Hematopoietic multipotent progenitor cell treated with erythropoietin and hydrocortisone succinate and interleukin-3 and kit ligand, for 4 days (in vitro differentiated cells): Measurements from ENCODE around the gene MAGT1.
A peak's percentile ranks its signal among the peaks of the same experiment; 100 is the strongest.
"Not testable (repeated sequence)": the region's sequence is repeated elsewhere in the genome, so short reads cannot be mapped to it uniquely, and the experiment has no call there.

Experiments
- DNase-seq: peaks from one replicate; pipeline ENCODE4 v3.0.0-alpha.2; 2015

The MAGT1 gene

DNA sequence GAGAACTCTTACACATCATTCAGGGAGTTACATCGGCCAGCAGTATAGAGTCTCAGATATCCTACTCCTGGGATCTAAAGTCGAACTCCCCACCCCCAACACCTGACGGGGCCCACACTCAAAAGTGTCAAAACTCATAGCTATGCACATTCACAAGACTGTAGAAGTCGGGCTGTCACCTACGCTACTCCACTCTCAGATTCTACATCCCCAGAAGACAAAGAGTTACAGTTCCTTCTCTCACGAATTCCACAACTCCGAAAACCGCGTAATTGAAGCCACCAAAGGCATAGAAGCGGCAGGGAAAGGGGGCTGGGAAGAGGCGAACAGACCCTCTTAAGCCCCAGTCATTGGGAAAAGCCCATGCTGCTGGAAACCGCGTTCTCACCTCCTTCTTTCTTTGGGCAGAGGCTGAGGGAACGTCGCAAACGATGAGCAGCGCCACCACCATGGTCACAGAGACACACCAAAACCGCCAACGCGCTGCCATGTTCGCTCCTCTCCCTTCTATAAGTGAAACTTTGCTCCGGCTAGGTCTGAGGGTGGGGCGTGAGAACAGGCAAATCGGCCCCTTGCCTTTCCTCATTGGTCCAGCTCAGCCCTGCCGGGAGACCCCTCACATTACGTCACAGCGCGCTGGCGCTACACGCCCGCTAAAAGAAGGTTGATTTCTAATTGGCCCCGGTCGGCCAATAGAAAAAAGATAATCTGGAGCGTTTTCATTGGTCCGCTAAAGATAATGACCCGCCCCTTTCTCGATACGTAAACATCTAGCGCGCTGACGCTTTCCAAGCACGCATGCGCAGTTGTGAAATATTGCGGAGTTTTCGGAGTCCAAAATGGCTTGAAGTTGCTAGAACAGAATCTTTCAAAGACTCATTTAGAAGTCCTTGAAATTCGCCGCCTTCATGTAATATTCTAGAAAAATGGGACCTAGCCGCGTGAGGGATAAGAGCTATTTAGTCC lies at the start of gene MAGT1:
Gene MAGT1 (minus strand): TSS at position 515 of the 966 bp plus-strand sequence. CDS start 25 bp downstream, at position 490.
- DNase-seq = peak; percentile 98

DNA sequence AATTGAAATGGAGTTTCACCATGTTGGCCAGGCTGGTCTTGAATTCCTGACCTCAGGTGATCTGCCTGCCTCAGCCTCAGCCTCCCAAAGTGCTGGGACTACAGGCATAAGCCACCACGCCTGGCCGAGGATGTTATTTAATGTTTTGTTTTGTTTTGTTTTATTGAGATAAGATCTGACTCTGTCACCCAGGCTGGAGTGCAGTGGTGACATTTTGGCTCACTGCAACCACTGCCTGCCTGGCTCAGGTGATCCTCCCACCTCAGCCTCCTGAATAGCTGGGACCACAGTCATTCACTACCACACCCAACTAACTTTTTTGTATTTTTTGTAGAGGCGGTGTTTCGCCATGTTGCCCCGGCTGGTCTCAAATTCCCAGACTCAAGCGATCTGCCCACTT lies 49.8 kb upstream of the MAGT1 start:
- not testable (repeated sequence) for DNase-seq

DNA sequence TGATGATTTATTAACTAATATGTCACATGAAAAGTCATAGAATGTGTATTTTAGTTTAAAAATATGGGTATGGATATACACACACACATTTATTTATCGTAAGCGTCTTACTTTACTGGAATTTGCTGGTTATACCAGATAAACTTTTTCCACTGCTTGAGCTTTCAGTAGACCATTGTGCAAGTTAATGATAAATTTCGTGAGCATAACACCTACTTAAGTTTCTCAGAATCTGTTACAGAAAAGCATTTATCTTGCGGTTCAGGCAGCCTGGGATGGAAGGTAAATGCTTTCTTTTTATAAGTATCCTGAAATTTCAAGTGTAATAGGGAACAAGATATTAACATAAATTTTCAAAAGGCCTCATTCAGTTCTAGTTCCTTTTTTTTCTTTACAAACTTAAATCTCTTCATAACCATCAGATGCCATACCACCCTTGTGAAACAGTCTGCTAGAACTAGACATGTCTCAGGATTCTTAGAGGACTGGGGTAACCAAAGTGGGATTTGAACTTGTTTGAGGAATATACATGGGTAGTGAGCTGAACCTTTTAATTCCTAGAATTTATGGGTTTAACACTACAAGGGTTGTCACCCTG lies 42.9 kb upstream of the MAGT1 start:
- peak; percentile 71 for DNase-seq

DNA sequence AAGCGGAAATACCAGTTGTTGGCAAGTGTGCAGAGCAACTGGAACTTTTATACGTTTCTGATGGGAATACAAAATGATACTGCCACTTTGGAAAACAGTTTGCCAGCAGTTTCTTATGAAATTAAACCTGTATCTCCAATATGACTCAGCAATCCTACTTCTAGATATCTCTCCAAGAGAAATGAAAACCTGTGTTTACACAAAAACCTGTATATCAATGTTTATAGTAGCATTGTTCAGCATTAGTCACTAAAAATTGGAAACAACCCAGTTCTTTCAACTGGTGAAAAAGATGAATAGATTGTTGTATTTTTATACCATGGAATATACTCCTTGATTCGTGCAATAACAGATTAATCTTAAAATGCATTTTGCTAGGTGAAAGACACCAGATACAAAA lies 42.1 kb upstream of the MAGT1 start:
- no peak for DNase-seq

DNA sequence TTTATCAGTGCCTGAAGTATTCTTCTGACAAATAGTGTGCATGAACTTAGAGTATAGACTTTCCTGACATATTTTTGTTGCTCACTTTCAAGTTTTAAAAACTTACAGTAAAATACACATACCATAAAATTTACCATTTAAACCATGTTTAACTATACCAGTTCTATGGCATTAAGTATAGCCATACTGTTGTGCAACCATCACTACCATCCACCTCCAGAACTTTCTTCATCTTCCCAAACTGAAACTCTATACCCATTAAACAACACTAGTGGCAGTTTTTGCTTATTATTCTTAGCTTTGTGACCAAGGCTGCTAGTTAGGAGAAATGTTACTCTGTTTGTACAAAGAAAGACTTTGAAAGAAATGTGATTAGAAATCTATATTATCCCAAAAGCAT lies 41.1 kb upstream of the MAGT1 start:
- no peak for DNase-seq

DNA sequence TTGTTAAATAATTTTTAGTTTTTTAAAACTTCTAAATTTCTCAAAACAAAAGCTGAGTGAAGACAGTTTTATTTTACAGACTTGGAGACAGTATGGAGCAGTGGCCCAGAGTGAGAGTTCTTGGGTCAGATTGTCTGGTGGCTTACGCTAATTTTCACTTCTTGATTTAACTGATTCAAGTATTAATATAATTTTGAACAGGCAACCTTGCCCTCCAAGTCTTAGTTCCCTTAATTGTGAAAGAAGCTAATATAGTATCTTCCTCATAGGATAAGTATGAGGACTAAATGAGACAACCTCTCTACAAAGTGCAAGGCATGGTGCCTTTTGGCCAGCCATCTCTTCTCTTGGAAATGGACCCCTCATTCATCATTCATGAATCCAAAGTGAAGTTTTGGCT lies 40.7 kb upstream of the MAGT1 start:
- no peak for DNase-seq

DNA sequence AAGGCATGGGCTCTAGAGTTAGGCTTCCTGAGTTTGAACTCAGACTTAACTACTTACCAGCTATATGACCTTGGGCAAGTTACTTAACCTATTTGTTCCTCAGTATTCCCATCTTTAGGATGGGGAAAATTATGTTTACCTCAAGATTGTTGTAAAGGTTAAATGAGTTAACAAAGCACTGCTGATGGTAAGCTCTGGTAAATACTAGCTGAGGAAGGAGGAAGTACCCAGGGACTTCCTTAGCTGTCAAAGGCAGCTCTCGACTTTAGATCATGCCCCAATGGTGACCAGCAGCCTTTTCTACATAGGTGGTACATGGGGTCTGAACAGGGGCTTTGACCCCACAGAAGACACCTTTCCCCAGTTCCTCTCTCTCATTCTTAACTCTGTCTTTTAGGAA lies 35.3 kb upstream of the MAGT1 start:
- peak; percentile 39 for DNase-seq

DNA sequence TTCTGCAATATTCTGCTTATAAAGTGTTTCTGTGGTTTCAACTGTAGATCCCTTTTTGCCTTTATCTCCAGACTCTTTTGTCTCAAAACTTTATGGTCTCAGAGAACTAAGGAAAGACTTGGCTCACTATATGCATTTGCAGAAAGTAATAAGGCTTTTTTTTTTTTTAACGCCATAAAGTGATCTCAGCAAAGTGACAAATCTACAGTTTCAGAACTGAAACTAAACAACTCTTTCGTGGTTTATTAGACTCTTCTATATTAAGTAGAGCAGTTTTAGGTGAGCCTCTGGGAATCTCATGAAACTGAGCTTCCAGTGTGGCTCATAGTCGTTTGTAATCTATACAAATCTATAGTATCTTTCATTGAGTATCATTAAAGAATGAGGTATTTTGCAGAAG lies 30.5 kb upstream of the MAGT1 start:
- DNase-seq = peak; percentile 35

DNA sequence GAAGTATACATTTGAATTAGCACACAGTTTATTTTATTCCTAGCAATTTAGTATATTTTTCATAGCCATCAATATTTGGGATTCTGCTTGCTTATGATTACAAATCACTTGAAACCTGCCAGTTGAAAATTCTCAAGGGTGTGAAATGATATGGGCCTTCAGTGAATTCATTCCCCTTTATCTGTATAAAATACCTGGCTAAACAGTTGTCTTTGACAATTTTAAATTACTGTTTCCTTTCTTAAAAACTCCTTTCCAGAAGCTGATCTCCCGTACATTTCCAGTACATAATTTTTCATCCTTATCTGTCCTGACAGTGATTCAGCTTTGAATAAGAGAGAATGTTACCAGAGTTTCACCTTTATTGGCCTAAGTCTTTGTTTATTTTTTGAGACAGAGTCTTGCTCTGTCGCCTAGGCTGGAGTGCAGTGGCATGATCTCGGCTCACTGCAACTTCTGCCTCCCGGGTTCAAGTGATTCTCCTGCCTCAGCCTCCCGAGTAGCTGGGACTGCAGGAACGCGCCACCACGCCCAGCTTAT lies 29.2 kb upstream of the MAGT1 start:
- DNase-seq = no peak

DNA sequence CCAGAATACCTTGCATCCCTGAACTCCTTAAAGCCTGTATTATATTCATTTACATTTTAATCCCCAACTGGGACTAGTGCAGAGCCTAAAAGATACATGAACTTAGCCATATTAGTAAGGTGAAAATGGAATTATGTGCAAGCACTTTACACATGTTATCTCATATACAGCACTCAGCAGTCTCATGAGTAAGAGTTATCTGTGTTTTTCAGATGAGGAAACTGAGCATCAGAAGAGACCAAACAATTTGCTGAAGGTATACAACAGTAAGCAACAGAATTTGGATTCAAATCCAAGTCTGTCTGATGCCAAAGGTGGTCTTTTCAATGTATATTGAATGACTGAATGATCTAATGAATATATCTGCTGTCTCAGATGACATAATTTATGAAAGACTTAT lies 27.6 kb upstream of the MAGT1 start:
- DNase-seq = peak; percentile 61

DNA sequence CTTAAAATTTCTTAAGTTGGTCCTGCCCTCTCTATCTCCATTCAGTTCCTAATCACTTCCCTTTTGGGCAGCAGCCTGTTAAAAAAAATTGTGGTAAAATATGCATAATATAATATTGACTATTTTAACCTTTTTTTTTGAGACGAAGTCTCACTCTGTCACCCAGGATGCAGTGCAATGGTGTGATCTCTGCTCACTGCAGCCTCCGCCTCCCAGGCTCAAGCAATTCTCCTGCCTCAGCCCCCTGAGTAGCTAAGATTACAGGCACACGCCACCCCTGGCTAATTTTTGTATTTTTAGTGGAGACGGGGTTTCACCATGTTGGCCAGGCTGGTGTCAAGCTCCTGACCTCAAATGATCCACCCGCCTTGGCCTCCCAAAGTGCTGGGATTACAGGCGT lies 24.1 kb upstream of the MAGT1 start:
- not testable (repeated sequence) for DNase-seq

DNA sequence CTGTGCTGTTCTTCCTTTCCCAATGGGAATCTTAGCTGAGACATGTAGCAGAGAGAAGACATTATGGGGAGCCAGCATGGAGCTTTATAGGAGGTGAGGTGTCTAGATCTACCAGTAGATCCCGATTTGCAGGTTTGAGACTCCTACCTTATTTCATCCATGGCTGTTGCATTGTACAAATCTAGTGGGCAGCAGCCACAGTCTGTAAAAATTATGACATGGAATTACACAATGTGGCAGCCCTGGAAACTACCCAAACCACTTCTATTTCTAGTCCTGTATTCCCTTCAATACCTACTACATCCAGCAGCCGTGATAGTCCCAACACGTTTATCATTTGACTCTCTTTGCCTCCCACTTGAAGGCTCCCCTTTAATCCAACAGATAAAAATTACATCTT lies 23.3 kb upstream of the MAGT1 start:
- DNase-seq = peak; percentile 32

DNA sequence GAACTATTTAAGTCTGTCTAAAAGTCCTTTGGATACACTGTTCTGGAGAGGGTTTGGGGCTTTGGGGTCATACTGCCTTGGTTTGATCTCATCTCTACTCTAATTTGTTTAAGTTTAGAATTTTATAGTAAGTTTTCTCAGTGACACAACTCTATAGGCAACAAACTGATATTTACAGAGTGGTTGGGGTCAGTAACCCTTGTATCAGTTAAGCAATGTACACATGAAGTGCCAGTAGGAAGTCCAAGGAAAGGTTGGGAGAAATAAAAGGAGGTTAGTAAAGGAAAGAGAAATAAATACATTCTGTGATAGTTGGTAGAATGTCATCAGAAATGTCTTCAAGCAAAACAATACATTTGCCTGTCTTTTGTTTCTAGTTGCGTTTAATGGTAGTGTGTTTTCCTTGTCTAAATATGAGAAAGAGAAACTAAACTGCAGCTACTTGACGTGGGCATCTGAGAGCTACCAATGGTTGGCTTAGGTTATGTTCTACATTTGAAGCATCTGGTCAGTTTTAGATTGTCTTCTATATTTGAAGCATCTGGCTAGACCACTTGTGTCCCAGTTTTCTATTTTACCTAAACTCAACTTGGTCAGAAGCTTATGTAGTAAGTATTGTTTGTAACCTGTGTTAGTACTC lies 22.2 kb upstream of the MAGT1 start:
- DNase-seq = no peak

DNA sequence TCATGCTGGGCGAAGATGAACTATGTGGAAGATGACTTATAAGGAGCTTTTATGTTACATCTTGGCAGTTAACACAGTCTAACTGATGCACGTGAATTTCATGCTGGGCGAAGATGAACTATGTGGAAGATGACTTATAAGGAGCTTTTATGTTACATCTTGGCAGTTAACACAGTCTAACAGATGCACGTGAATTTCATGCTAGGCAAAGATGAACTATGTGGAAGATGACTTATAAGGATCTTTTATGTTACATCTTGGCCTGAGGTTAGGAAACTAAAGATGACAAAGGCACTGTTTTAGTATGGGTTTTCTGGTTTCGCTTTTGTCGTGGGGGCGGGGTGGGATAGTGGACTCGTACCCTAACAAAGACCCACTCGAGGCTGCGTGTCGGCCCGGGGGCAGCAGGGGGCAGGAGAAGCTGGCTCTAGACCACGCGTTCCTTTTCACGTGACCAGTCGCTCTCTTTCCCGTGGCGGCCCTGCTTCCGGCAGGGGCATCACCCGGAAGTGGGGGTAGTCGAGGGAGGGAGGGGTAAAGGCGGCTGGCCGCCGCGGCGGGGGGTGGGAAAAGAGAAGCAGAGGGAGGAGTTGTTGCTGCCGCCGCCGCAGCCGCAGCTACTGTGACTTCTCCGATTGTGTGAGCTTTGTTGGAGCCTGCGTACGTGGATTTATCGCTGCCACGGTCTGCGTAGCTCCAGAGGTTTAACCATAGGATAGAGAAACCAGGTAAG lies 15.0 kb upstream of the MAGT1 start, which contains the start of gene ATP7A:
Gene ATP7A (plus strand): TSS at position 586 of the 733 bp plus-strand sequence. CDS start 60,949 bp downstream, outside the sequence.
- DNase-seq = peak; percentile 96

DNA sequence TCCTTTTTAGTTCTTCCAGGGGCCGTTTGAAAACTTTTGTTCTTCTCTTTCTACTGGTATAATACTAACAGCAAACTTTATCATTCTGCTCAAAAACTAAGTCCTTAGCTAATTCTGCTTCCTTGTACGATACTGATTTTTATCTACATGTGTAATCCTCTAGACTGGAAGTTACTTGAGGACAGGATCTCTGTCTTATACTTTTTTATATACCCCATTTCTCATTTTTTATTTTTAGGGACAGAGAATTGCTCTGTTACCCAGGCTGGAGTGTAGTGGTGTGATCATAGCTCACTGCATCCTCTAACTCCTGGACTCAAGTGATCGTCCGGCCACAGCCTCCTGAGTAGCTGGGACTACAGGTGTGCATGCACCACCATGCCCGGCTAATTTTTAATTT lies 6.3 kb upstream of the MAGT1 start:
- DNase-seq = no peak

DNA sequence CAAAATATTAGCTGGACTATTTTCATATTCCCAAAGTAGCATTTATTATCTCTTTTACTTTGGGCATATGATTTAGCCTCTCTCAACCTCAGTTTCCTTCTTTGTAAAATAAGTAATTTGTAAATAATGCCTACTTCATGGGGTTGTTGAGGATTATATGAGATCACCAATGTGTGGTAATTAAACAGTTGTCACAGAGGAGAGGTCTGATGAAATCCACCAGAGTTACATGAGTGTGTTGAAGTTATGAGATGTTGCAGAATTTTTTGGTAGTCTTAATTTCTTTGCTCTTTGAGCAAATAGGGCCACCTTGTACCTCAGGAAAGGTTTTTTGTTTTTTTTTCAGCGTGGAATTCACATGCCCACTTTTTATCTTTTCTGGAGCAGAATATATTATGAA lies 5.5 kb upstream of the MAGT1 start:
- DNase-seq = peak; percentile 43

DNA sequence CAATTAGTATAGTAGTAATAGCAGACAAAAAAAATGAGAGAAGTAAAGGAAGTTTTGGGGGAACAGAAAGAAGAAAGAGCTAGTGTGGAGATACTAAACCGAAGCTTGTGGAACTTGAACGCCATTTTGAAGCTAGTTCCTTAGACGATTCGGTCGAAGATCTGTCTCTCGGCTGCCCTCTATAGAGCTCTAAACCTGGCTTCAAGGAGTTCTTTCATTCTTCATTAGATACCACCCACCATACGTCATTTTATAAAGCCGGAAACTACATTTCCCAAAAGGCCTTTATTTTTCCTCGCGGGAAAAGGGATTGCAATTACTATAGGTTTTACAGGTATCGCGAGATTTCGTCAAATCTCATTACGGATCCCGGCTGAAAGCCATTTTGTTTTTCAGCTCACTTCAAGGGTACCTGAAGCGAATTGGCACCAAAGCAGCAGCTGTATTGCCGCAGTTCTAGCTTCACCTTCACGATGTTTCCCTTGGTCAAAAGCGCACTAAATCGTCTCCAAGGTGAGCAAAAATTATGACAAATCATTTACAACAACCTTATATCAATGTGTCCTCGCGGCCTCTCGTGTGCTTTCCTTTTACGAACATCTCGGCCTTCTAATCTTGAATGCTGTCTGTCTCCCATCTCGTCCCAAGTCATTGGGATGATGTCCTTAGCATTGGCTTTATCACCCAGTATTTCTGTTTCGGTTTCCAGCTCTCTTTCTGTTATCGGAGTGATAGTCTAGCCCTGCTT lies 4.0 kb upstream of the MAGT1 start, which contains the start of gene COX7B:
Gene COX7B (plus strand): TSS at position 388 of the 748 bp plus-strand sequence. CDS start 86 bp downstream, at position 474.
- peak; percentile 98 for DNase-seq

DNA sequence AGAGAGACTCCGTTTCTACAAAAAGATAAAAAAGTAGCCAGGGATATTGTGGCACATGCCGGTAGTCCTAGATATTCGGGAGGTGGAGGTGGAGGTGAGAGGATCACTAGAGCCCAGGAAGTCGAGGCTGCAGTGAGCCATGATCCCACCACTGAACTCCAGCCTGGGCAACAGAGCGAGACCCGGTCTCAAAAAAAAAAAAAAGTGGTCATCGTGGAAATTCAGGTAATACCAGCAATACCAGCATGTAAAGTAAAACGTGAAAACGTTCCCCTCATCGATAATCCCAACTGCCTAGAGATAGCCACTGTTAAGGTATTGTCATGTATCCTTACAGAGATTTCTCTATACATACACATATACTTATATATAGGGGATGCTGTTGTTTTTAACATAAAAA lies 1.5 kb downstream of the MAGT1 start:
- DNase-seq = no peak

DNA sequence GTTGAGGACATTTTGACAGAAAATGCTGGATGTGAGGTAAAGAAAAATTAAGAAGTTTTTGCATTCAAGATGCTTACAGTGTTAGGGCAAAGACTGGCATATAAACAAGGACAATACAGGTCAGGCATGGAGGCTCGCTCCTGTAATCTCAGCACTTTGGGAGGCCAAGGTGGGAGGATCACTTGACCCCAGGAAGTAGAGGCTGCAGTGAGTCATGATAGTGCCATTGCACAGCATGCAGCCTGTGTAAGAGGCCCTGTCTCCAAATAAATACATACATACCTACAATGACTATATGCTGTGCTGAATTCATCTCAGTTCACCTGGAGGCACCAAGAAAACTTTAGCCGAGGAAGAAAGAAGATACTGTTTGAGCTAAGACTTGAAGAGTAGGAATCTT lies 2.3 kb downstream of the MAGT1 start:
- no peak for DNase-seq

DNA sequence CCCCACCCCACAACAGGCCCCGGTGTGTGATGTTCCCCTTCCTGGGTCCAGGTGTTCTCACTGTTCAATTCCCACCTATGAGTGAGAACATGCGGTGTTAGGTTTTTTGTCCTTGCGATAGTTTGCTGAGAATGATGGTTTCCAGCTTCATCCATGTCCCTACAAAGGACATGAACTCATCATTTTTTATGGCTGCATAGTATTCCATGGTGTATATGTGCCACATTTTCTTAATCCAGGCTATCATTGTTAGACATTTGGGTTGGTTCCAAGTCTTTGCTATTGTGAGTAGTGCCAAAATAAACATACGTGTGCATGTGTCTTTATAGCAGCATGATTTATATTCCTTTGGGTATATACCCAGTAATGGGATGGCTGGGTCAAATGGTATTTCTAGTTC lies 13.8 kb downstream of the MAGT1 start:
- not testable (repeated sequence) for DNase-seq

DNA sequence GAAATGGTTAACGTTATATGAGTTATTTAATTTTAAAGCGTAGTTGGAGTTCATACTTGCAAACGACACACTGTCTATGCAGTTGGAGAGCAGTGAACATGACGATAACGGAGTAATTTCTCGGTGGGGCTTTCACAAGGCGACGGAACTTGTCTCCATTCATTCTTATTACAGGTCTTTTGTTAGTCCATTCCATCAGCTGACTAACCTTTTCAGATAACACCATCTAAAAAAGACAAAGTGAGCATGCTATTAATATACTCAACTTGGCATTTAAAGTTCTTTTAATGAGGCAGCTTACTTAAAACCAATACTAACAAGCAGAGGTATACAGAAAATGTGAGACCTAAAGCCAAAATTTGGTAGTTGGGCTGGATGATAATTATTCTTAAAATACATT lies 19.9 kb downstream of the MAGT1 start:
- no peak for DNase-seq

DNA sequence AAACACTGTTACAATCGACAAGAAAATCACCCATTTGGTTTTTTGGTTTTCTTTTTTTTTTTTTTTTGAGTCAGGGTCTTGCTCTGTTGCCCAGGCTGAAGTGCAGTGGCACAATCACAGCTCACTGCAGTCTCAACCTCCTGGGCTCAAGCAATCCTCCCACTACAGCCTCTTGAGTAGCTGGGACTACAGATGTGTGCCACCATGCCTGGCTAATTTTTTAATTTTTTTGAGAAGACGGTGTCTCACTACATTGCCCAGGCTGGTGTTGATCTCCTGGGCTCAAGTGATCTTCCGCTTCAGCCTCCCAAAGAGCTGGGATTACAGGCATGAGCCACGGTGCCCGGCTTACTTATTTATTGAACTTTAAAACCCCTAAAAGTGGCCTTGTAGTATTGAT lies 63.7 kb downstream of the MAGT1 start:
- not testable (repeated sequence) for DNase-seq
